GM21737 (cell line): ENCODE results near the gene ATP6V1F.

ENCODE experiments used
- ATAC-seq: cut with Tn5 transposase; IDR thresholded peaks from one replicate; pipeline ENCODE4 v1.9.1; 2021; ENCODE audit warnings: mild to moderate bottlenecking, moderate library complexity; ENCODE audit not compliant: unreplicated experiment

ATP6V1F gene

GRCh38 chr7:128914566-128915151 lies 52.0 kb downstream of the ATP6V1F start:
- peak; percentile 55 for ATAC-seq

DNA sequence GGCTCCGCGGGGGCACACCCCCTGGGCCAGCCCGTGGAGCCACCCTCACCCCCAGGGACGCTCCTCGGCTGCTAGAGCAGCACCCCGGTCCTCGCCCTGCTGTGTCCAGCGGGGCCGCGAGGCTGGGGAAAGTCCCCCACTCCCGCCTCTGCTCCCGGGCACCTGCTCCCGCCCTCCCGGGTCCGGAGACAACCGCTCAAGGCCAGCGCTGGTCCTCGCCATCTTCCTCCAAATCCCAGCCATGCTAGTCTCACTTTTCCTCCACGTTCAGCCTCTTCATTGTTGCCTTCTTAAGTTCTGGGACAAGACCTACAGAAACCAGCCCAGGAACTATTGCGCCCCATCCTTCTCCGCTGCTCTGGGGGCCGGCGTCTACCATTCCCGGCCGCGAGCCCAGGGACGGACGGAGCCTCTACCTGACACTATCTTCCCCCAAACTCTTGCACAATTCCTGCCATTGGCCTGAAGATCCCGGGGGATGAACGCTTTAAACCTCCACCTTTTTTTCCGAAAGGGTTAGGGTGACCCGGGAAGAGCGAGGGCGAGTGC lies 52.7 kb downstream of the ATP6V1F start:
- ATAC-seq: no peak
